ENCODE measurements around the gene C22orf15.

C22orf15 gene

GRCh38 chr22:23789638-23790037, 26.8 kb downstream of the C22orf15 start:
- DNase-seq, result no peak

- no peak for DNase-seq
Measured at GRCh38 chr22:23790819-23791737, 28.3 kb downstream of the C22orf15 start.

GRCh38 chr22:23791738-23792645, 29.2 kb downstream of the C22orf15 start:
- no peak for DNase-seq

- no peak for DNase-seq
Measured at GRCh38 chr22:23793326-23793725, 30.5 kb downstream of the C22orf15 start.

- no peak for DNase-seq
Measured at GRCh38 chr22:23796461-23796860, 33.7 kb downstream of the C22orf15 start.

GRCh38 chr22:23800297-23801237, 37.8 kb downstream of the C22orf15 start:
- DNase-seq, result no peak

- DNase-seq, result no peak
Measured at GRCh38 chr22:23801238-23801821, 38.5 kb downstream of the C22orf15 start.

- no peak for DNase-seq
Measured at GRCh38 chr22:23801886-23802377, 39.1 kb downstream of the C22orf15 start.

- DNase-seq, result no peak
Measured at GRCh38 chr22:23803001-23803819, 40.4 kb downstream of the C22orf15 start.

- no peak for DNase-seq
Measured at GRCh38 chr22:23804781-23805291, 42.0 kb downstream of the C22orf15 start.

GRCh38 chr22:23806837-23807236, 44.0 kb downstream of the C22orf15 start:
- DNase-seq, result no peak

GRCh38 chr22:23812378-23812777, 49.6 kb downstream of the C22orf15 start:
- no peak for DNase-seq
